SK-N-MC (cell line): ENCODE measurements around the gene STAG1.
"Not testable (repeated sequence)": the region's sequence is repeated elsewhere in the genome, so short reads cannot be mapped to it uniquely, and the experiment has no call there.

Source experiments
- DNase-seq: peaks from one replicate; pipeline ENCODE4 v3.0.0-alpha.2; 2011; ENCODE audit warnings: low read depth, low spot score
- H3K27ac ChIP-seq: fragments of 200-600 bp; sonication (generic); 2 replicates; pipeline ENCODE4 v1.5.1; 2016; ENCODE audit warnings: mixed run types
- H3K36me3 ChIP-seq: fragments of 200-600 bp; sonication (generic); 2 replicates; pipeline ENCODE4 v1.6.1; 2017; ENCODE audit warnings: antibody characterized with exemption, low read length, mixed read lengths; ENCODE audit not compliant: insufficient read depth
- H3K4me3 ChIP-seq: fragments of 200-600 bp; sonication (generic); 2 replicates; pipeline ENCODE4 v1.5.1; 2016
- H3K9ac ChIP-seq: fragments of 200-600 bp; sonication (generic); 2 replicates; pipeline ENCODE4 v1.8.0; 2017; ENCODE audit warnings: mixed run types, mixed read lengths; ENCODE audit not compliant: insufficient read length
- H3K9me3 ChIP-seq: fragments of 200-600 bp; sonication (generic); 2 replicates; pipeline ENCODE4 v1.6.1; 2017; ENCODE audit warnings: low read depth, mild to moderate bottlenecking, antibody characterized with exemption, low read length, moderate library complexity, mixed read lengths
- EZH2 ChIP-seq: fragments of 200-600 bp; sonication (generic); IDR thresholded peaks from one replicate; pipeline ENCODE4 v1.6.1; 2017; ENCODE audit warnings: antibody characterized with exemption
- FOXP2 ChIP-seq: optimal IDR thresholded peaks from 2 replicates; pipeline ENCODE3; 2011; ENCODE audit warnings: mild to moderate bottlenecking, moderate library complexity; ENCODE audit not compliant: insufficient read depth; ENCODE audit errors: extremely low read length, control extremely low read depth
- POLR2AphosphoS5 ChIP-seq: IDR thresholded peaks from 2 replicates; pipeline ENCODE4 v1.6.1; 2012; ENCODE audit warnings: mild to moderate bottlenecking, low read depth, low read length, borderline replicate concordance

STAG1 gene

GRCh38 chr3:136513367-136513766 lies 238.8 kb downstream of the STAG1 start:
- no peaks in the 10 kb centered on the region for H3K9me3 ChIP-seq
- DNase-seq, result no peak
- no peak overlapping the region for H3K4me3 ChIP-seq
- TF ChIP-seq FOXP2, result no peak
- H3K9ac ChIP-seq, result no peak overlapping the region
- no peak overlapping the region for H3K27ac ChIP-seq
- no peaks in the 10 kb centered on the region for H3K36me3 ChIP-seq

GRCh38 chr3:136512381-136512780 lies 239.8 kb downstream of the STAG1 start:
- Histone ChIP-seq H3K27ac (no peak overlapping the region), H3K9ac (no peak overlapping the region)
- no peak for DNase-seq

GRCh38 chr3:136505676-136506075 lies 246.5 kb downstream of the STAG1 start:
- H3K27ac ChIP-seq, result no peak overlapping the region
- DNase-seq, result no peak
- no peak overlapping the region for H3K4me3 ChIP-seq
- H3K9ac ChIP-seq, result no peak overlapping the region
- H3K36me3 ChIP-seq, result no peaks in the 10 kb centered on the region
- TF ChIP-seq POLR2AphosphoS5 (no peak), FOXP2 (no peak), EZH2 (no peak)
- no peaks in the 10 kb centered on the region for H3K9me3 ChIP-seq

More at GRCh38 chr3:136512381-136512780, 239.8 kb downstream of the STAG1 start:
- no peaks in the 10 kb centered on the region for H3K36me3 ChIP-seq
- TF ChIP-seq FOXP2, result no peak
- TF ChIP-seq EZH2, result no peak
- TF ChIP-seq POLR2AphosphoS5, result no peak
- no peak overlapping the region for H3K4me3 ChIP-seq
- H3K9me3 ChIP-seq, result no peaks in the 10 kb centered on the region

- Histone ChIP-seq H3K27ac (no peak overlapping the region), H3K36me3 (no peaks in the 10 kb centered on the region), H3K9me3 (no peaks in the 10 kb centered on the region), H3K4me3 (no peak overlapping the region), H3K9ac (no peak overlapping the region)
- TF ChIP-seq POLR2AphosphoS5, result no peak
- no peak for DNase-seq
Measured at GRCh38 chr3:136503056-136503455, 249.1 kb downstream of the STAG1 start.

GRCh38 chr3:136498919-136499447 lies 253.2 kb downstream of the STAG1 start:
- H3K27ac ChIP-seq, result 0 out of 2 replicates have a peak overlapping the region, but pooled peaks have one; percentile 8
- H3K4me3 ChIP-seq, result no peak overlapping the region
- TF ChIP-seq POLR2AphosphoS5, result no peak
- no peak for TF ChIP-seq FOXP2
- TF ChIP-seq EZH2, result no peak
- no peak for DNase-seq
- no peak overlapping the region for H3K9ac ChIP-seq
- H3K9me3 ChIP-seq, result peaks cover 10% of the 10 kb centered on the region; the same call in 1 of the 2 replicates
- H3K36me3 ChIP-seq, result peaks cover 12% of the 10 kb centered on the region

GRCh38 chr3:136495213-136495612 lies 257.0 kb downstream of the STAG1 start:
- no peak overlapping the region for H3K4me3 ChIP-seq
- TF ChIP-seq FOXP2 (no peak), EZH2 (no peak), POLR2AphosphoS5 (no peak)
- peaks cover 44% of the 10 kb centered on the region for H3K36me3 ChIP-seq

GRCh38 chr3:136490646-136491405 lies 261.4 kb downstream of the STAG1 start:
- Histone ChIP-seq H3K36me3 (peaks cover 62% of the 10 kb centered on the region), H3K9me3 (peaks cover 12% of the 10 kb centered on the region; the same call in 1 of the 2 replicates), H3K4me3 (no peak overlapping the region), H3K27ac (no peak overlapping the region), H3K9ac (no peak overlapping the region)
- TF ChIP-seq FOXP2 (no peak), POLR2AphosphoS5 (no peak), EZH2 (no peak)
- DNase-seq, result no peak

More at GRCh38 chr3:136495213-136495612, 257.0 kb downstream of the STAG1 start:
- H3K27ac ChIP-seq, result no peak overlapping the region
- H3K9me3 ChIP-seq, result peaks cover 12% of the 10 kb centered on the region; the same call in 1 of the 2 replicates
- H3K9ac ChIP-seq, result no peak overlapping the region
- DNase-seq, result no peak

- Histone ChIP-seq H3K27ac (no peak overlapping the region), H3K4me3 (no peak overlapping the region), H3K9me3 (no peaks in the 10 kb centered on the region), H3K36me3 (peaks cover 27% of the 10 kb centered on the region), H3K9ac (no peak overlapping the region)
- TF ChIP-seq POLR2AphosphoS5, result no peak
- TF ChIP-seq FOXP2, result no peak
- no peak for TF ChIP-seq EZH2
- no peak for DNase-seq
Measured at GRCh38 chr3:136485777-136486176, 266.4 kb downstream of the STAG1 start.

GRCh38 chr3:136476280-136476679 lies 275.9 kb downstream of the STAG1 start:
- no peak overlapping the region for H3K27ac ChIP-seq
- H3K9ac ChIP-seq, result no peak overlapping the region
- H3K36me3 ChIP-seq, result peaks cover 37% of the 10 kb centered on the region
- DNase-seq, result no peak
- TF ChIP-seq EZH2 (no peak), FOXP2 (no peak), POLR2AphosphoS5 (no peak)
- H3K9me3 ChIP-seq, result no peaks in the 10 kb centered on the region
- no peak overlapping the region for H3K4me3 ChIP-seq

- H3K9ac ChIP-seq, H3K27ac ChIP-seq, H3K4me3 ChIP-seq, H3K9me3 ChIP-seq, DNase-seq: not testable (repeated sequence)
- peaks cover 42% of the 10 kb centered on the region for H3K36me3 ChIP-seq
Measured at GRCh38 chr3:136474876-136475275, 277.3 kb downstream of the STAG1 start.
